ENCODE data around the gene F7.
A peak's percentile ranks its signal among the peaks of the same experiment; 100 is the strongest.
"Not testable (repeated sequence)": the region's sequence is repeated elsewhere in the genome, so short reads cannot be mapped to it uniquely, and the experiment has no call there.

F7 gene

DNA sequence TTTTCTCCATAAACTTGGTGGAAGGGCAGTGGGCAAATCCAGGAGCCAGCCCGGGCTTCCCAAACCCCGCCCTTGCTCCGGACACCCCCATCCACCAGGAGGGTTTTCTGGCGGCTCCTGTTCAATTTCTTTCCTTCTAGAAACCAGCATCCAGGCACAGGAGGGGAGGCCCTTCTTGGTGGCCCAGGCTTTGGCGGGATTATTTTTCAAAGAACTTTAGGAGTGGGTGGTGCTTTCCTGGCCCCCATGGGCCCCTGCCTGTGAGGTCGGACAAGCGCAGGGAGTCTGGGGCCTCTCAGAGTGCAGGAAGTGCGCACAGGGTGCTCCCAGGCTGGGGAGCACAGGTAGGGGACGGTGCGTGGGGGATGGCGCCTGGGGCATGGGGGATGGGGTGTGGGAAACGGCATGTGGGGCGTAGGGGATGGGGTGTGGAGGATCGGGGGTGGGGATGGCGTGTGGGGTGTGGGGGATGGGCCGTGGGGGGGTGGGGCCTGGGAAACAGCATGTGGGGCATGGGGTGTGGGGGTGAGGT is 396 bp downstream of the F7 start:
- no peak for DNase-seq

- no peak for DNase-seq
These were observed 1.2 kb downstream of the F7 start for GRCh38 chr13:113106711-113107351.

GRCh38 chr13:113108521-113108920 is 2.9 kb downstream of the F7 start:
- DNase-seq, result not testable (repeated sequence)

DNA sequence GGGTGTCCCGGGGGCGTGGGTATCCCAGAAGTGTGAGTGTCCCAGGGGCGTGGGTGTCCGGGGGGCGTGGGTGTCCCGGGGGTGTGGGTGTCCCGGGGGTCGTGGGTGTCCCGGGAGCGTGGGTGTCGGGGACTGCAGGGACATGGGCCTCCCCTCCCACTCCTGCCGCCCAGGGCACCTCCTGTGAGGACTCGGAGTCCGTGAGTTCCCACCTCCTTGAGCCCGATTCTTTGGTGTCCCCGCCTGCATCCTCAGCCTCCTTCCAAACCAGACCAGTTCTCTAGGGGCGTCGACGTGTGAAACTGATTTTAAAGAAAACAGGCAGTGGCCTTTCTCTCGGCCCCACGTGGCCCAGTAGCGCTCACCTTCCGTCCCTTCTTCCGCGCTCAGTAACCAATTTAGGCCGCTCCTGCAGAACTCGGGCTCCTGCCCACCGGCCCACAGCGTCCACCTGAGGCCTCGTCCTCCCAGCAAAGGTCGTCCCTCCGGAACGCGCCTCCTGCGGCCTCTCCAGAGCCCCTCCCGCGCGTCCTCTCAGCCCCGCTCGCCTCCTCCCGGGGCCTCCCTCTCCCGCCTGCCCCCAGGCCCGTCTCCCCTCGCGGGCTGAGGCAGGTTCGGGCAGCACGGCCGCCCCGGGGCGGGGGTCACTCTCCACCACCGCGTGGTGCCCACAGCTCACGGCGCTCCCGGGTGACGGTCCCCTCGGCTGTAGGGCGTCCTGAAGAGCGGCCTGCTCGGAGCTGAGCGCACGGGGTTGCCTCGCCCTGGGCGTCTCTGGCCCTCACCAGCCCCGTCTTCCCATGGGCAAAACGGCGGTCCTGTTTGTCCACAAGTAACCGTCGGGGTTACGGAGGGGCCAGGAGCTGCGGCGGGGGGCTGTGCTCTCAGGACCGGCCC is 3.8 kb downstream of the F7 start:
- no peak for DNase-seq

GRCh38 chr13:113110048-113110851 is 4.7 kb downstream of the F7 start:
- peak; percentile 41 for DNase-seq

DNA sequence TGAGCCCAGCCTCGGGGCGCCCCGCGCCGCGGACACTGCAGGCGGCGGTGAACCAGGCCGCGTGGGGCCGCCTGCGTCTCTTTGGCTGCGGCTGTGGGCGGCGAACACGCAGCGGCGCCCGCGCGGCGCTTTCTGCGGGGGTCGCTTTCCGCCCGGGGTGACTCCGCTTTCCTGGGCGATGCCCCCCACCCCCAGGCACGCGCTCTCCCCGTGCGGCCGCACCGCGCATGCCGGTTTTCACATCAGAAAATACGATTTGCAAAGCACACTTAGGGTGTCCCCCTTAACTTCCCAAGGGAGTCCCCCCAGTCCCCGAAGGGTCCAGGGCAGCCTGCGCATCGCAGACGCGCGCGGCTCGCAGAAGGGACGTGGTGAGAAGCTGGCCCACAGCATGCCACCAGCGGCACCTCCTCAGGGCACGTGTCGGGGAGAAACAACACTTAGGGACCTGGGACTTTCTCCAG is 5.3 kb downstream of the F7 start:
- DNase-seq, result no peak

DNA sequence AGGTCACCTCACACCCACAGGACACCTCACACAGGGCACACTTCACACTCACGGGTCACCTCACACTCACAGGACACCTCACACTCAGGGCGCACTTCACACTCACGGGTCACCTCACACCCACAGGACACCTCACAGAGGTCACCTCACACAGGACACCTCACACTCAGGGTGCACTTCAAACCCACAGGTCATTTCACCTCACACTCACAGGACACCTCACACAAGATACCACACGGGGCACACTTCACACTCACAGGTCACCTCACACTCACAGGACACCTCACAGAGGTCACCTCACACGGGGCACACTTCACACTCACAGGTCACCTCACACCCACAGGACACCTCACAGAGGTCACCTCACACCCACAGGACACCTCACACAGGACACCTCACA is 6.2 kb downstream of the F7 start:
- not testable (repeated sequence) for DNase-seq

DNA sequence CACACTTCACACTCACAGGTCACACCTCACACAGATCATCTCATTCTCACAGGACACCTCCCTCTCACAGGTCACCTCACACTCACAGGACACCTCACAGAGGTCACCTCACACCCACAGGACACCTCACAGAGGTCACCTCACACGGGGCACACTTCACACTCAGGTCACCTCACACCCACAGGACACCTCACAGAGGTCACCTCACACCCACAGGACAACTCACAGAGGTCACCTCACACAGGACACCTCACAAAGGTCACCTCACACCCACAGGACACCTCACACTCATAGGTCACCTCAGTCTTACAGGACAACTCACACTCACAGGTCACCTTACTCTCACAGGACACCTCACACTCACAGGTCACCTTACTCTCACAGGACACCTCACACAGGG is 6.9 kb downstream of the F7 start:
- DNase-seq, result not testable (repeated sequence)

GRCh38 chr13:113112893-113113845 is 7.6 kb downstream of the F7 start:
- no peak for DNase-seq

DNA sequence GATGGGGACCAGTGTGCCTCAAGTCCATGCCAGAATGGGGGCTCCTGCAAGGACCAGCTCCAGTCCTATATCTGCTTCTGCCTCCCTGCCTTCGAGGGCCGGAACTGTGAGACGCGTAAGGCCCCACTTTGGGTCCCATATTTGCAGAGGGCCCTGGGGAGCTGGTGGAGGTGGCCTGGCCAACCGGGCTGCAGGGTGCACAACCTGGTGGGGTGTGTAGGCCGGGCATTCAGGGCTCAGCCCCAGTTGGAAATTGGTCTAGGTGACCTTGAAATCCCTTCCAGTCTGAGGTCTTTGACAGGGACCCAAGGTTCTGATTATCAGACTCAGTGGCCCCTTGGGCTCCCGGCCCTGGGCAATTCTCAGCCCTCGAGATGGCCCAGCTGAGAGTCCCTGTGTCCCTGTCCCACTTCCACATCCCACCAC is 8.3 kb downstream of the F7 start:
- no peak for DNase-seq

DNA sequence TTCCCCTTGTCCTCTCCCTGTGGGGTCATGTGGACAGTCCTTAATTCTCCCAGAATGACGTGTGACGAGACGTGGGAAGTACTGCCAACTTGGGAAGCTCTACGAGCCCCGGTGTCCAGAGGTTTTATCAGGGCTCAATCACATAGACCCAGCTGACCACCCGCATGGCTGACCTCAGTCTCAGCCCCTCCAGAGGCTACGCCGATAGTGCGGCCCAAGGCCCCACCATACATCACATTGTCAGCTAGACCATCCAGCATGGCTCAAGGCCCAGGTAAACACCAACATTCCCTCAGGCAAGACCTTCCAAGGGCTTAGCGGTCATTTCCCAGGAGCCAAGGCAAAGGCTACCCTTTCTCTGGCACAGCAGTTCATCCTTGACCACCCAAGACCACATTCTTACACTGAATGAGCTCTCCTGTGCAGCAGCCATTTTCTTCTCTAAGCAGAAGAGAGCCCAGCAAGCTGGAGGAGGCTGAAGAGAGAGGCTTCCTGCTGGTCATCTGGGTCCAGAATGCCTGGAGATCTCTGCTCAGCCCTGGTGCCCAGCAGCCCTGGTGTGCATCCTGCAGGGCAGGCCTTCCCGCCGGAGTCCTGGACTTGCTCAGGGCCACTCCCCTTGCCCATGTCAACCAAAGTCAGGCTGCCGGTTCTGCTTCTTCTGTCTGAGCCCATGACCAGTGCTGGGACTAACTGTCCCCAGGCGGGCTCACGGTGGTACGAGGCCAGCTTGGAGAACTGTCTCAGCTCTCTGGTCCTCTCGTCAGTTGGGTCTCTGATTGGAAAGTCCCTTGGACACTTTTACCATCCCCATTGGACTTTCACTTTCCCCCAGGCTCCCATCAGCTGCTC is 9.1 kb downstream of the F7 start:
- DNase-seq, result no peak

GRCh38 chr13:113115363-113116205 is 10.0 kb downstream of the F7 start:
- no peak for DNase-seq

DNA sequence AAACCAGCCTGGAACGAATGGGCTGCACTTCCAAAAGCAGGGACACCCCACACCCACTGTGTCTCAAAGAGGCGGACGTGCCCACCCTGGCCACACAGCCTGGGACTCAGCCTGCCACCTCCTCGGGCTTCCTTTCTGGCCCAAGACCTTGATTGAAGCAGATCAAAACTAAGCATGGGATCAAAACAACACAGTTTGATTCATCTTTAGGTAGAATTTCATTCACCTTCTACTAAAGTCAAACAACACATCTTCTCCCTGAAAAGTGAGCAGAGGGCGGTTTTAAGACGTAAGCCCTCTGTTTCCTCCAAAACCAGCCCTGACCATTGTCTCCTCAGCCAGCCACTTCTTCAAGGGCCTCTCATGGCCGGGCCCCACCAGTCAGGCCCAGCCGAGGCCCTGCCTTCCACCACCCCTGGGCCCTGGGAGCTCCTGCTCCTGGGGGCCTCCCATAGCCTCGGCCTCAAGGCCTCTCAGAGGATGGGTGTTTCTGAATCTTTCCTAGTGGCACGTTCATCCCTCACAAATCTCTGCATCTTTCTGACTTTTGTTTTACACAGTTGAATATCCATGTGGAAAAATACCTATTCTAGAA is 10.7 kb downstream of the F7 start:
- DNase-seq, result no peak

DNA sequence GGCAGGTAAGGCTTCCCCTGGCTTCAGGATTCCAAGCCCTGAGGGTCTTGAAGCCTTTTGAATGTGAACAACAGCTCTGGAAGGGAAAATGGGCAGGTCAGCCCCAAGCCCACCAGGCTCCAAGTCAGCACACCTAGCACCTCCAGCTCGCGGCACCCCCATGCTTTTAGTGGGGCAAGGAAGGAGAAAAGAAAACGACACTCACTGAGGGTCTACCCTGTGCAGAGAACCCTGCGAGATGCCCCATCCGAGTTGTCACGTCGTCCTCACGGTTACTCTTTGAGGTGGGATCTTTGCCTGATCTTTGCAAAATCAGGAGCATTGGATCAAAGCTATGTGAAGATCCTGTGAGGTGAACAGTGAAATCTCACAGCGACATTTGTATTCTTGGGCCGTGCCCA is 11.3 kb downstream of the F7 start:
- no peak for DNase-seq

- DNase-seq, result no peak
These were observed 11.8 kb downstream of the F7 start for GRCh38 chr13:113117335-113117872.

GRCh38 chr13:113117911-113118260 is 12.3 kb downstream of the F7 start:
- DNase-seq, result no peak

GRCh38 chr13:113118261-113119021 is 12.8 kb downstream of the F7 start:
- DNase-seq, result no peak

GRCh38 chr13:113119166-113119821 is 13.7 kb downstream of the F7 start:
- DNase-seq, result no peak

Measured in activated naive CD4-positive, alpha-beta T cell treated with Interleukin-2 at 50 U/mL for 16 hours (primary cell).